Measurements from ENCODE around the gene GCNT3. TPM values are rescaled to one million over a fixed set of nuclear protein-coding genes. Genes with fewer than 3 reads are reported as not detected.

GCNT3 gene
- total RNA-seq, 1 experiment from 2014 or later: 0.20 TPM

GRCh38 chr15:59562448-59563186 is 49.0 kb upstream of the GCNT3 start:
- no peak for ATAC-seq

GRCh38 chr15:59565299-59565698 is 46.3 kb upstream of the GCNT3 start:
- ATAC-seq (no peak), DNase-seq (ENCODE audit: low spot score) (no peak)
- CTCF ChIA-PET: no interaction called here
- peaks cover 11% of the 10 kb centered on the region for H3K4me1 Mint-ChIP-seq
- no peaks in the 10 kb centered on the region for H3K27me3 Mint-ChIP-seq (ENCODE audit: low read depth)
- POLR2A ChIA-PET: no interaction called here
- no peak overlapping the region for H3K27ac Mint-ChIP-seq
- H3K4me3 Mint-ChIP-seq: no peak overlapping the region
- H3K36me3 Mint-ChIP-seq: no peaks in the 10 kb centered on the region
- H3K9me3 Mint-ChIP-seq: no peaks in the 10 kb centered on the region
- TF ChIP-seq SMAD4 (CRISPR knock-in tag; IDR thresholded peaks at IDR 0.05) (no peak), ZNF121 (CRISPR knock-in tag; IDR thresholded peaks at IDR 0.05) (no peak), ZNF532 (CRISPR knock-in tag; IDR thresholded peaks at IDR 0.05; ENCODE audit: borderline replicate concordance) (no peak), ELF4 (CRISPR knock-in tag; IDR thresholded peaks at IDR 0.05; ENCODE audit: low read depth) (no peak), ZNF512 (CRISPR knock-in tag; IDR thresholded peaks at IDR 0.05; ENCODE audit: borderline replicate concordance) (no peak), ZNF232 (CRISPR knock-in tag; IDR thresholded peaks at IDR 0.05) (no peak), RORB (CRISPR knock-in tag; IDR thresholded peaks at IDR 0.05) (no peak), CREM (CRISPR knock-in tag; IDR thresholded peaks at IDR 0.05) (no peak), PRDM15 (CRISPR knock-in tag; IDR thresholded peaks at IDR 0.05) (no peak)

More at GRCh38 chr15:59562448-59563186, 49.0 kb upstream of the GCNT3 start:
- POLR2A ChIA-PET: no interaction called here
- no peak overlapping the region for H3K4me3 Mint-ChIP-seq
- CTCF ChIA-PET: no interaction called here
- H3K36me3 Mint-ChIP-seq: no peaks in the 10 kb centered on the region
- no peak for TF ChIP-seq MAX (CRISPR knock-in tag; IDR thresholded peaks at IDR 0.05)
- no peak for TF ChIP-seq JAZF1 (CRISPR knock-in tag; IDR thresholded peaks at IDR 0.05)
- no peak for TF ChIP-seq ELF4 (CRISPR knock-in tag; IDR thresholded peaks at IDR 0.05; ENCODE audit: low read depth)
- no peak for TF ChIP-seq ZNF671 (CRISPR knock-in tag; IDR thresholded peaks at IDR 0.05)
- TF ChIP-seq STAT6 (CRISPR knock-in tag; conservative IDR thresholded peaks at IDR 0.05; ENCODE audit: low read depth): no peak
- no peak for TF ChIP-seq ETV6 (CRISPR knock-in tag; IDR thresholded peaks at IDR 0.05)
- TF ChIP-seq E2F1 (CRISPR knock-in tag; IDR thresholded peaks at IDR 0.05): no peak
- TF ChIP-seq ZNF423 (CRISPR knock-in tag; IDR thresholded peaks at IDR 0.05): no peak
- H3K9me3 Mint-ChIP-seq: no peaks in the 10 kb centered on the region
- peaks cover 2% of the 10 kb centered on the region; the same call in 1 of the 2 replicates for H3K27me3 Mint-ChIP-seq (ENCODE audit: low read depth)
- no peak overlapping the region for H3K27ac Mint-ChIP-seq
- H3K4me1 Mint-ChIP-seq: peaks cover 9% of the 10 kb centered on the region
- DNase-seq (ENCODE audit: low spot score): no peak
